K562 (cell line): ENCODE measurements around the gene HMGB2. TPM values are rescaled to one million over a fixed set of nuclear protein-coding genes. Genes with fewer than 3 reads are reported as not detected.
A peak's percentile ranks its signal among the peaks of the same experiment; 100 is the strongest.

Experiments
- ATF4 ChIP-seq: fragments of 450-650 bp; formaldehyde crosslinking; IDR thresholded peaks from 2 replicates; pipeline ENCODE4 v1.4.0; 2022; ENCODE audit warnings: mild to moderate bottlenecking, moderate library complexity
- CUX1 ChIP-seq: fragments of 200-800 bp; sonication (Bioruptor generic); IDR thresholded peaks from 2 replicates; pipeline ENCODE4 v1.6.1; 2016; ENCODE audit warnings: missing genetic modification characterization, missing compliant biosample characterization
- ELF1 ChIP-seq: fragments of 200-800 bp; sonication (Bioruptor generic); IDR thresholded peaks from 2 replicates; pipeline ENCODE4 v1.6.1; 2016; ENCODE audit warnings: missing genetic modification characterization, missing compliant biosample characterization
- GATAD2B ChIP-seq: fragments of 450-650 bp; IDR thresholded peaks from 2 replicates; pipeline ENCODE4 v1.6.1; 2017; ENCODE audit warnings: mild to moderate bottlenecking, borderline replicate concordance
- HLTF ChIP-seq: fragments of 450-650 bp; IDR thresholded peaks from 2 replicates; pipeline ENCODE4 v1.6.1; 2016
- HNRNPLL ChIP-seq: fragments of 200-400 bp; formaldehyde crosslinking; IDR thresholded peaks from 2 replicates; pipeline ENCODE4 v1.6.1; 2017; ENCODE audit warnings: low read length, low read depth, mild to moderate bottlenecking; ENCODE audit not compliant: poor library complexity, severe bottlenecking
- ID3 ChIP-seq, 2 experiments: fragments of 250-450 bp in 1 of 2; fragments of 450-650 bp in 1 of 2; sonication (Bioruptor Pico) in 1 of 2; IDR thresholded peaks; 2 replicates each; pipeline versions ENCODE4 v1.6.1 to v1.8.0; 2016 to 2021; ENCODE audit warnings: mild to moderate bottlenecking in 2 of 2, moderate library complexity in 2 of 2, missing compliant biosample characterization in 1 of 2, missing genetic modification characterization in 1 of 2
- MAX ChIP-seq: sonication (generic); formaldehyde crosslinking; IDR thresholded peaks from 2 replicates; pipeline ENCODE4 v1.9.0; 2022; ENCODE audit warnings: mild to moderate bottlenecking, missing genetic modification reagents
- MTA1 ChIP-seq: fragments of 450-650 bp; IDR thresholded peaks from 2 replicates; pipeline ENCODE4 v1.6.1; 2017; ENCODE audit warnings: borderline replicate concordance
- PTBP1 ChIP-seq: fragments of 200-400 bp; formaldehyde crosslinking; IDR thresholded peaks from 2 replicates; pipeline ENCODE4 v1.6.1; 2017; ENCODE audit warnings: low read depth, low read length
- RFX7 ChIP-seq: fragments of 250-450 bp; sonication (Bioruptor Pico); IDR thresholded peaks from 2 replicates; pipeline ENCODE4 v1.5.1; 2021; ENCODE audit warnings: mild to moderate bottlenecking
- SAP30 ChIP-seq: fragments of 200-600 bp; sonication (generic); IDR thresholded peaks from 2 replicates; pipeline ENCODE4 v1.6.1; 2012; ENCODE audit warnings: borderline replicate concordance, low read depth, mild to moderate bottlenecking, moderate library complexity, low read length, control low read depth, inconsistent platforms; ENCODE audit not compliant: insufficient read depth, poor library complexity, severe bottlenecking
- SIRT6 ChIP-seq: IDR thresholded peaks from one replicate; pipeline ENCODE4 v1.6.1; 2012; ENCODE audit warnings: low read depth, mild to moderate bottlenecking, control low read depth, inconsistent platforms, low read length, moderate library complexity
- SMAD2 ChIP-seq: fragments of 150-350 bp; IDR thresholded peaks from 2 replicates; pipeline ENCODE4 v1.6.1; 2014; ENCODE audit warnings: low read depth, mild to moderate bottlenecking, low read length
- SRSF1 ChIP-seq: fragments of 200-400 bp; formaldehyde crosslinking; IDR thresholded peaks from 2 replicates; pipeline ENCODE4 v1.6.1; 2017; ENCODE audit warnings: mild to moderate bottlenecking, low read depth, low read length, moderate library complexity
- ZBTB7A ChIP-seq: IDR thresholded peaks from 2 replicates; pipeline ENCODE4 v1.6.1; 2011; ENCODE audit warnings: low read depth, mild to moderate bottlenecking, low read length, moderate library complexity, borderline replicate concordance; ENCODE audit not compliant: control insufficient read depth
- ZFP1 ChIP-seq: fragments of 450-650 bp; formaldehyde crosslinking; IDR thresholded peaks from 2 replicates; pipeline ENCODE4 v1.4.0; 2020; ENCODE audit warnings: mild to moderate bottlenecking, mixed read lengths
- ZNF12 ChIP-seq: sonication (generic); formaldehyde crosslinking; IDR thresholded peaks from 2 replicates; pipeline ENCODE4 v1.4.0; 2020; ENCODE audit warnings: mild to moderate bottlenecking, missing genetic modification reagents
- polyA plus RNA-seq, 8 experiments: library from polyadenylated mRNA; depleted of rRNA in 4 of 8; stranded (reverse) in 5 of 8; unstranded in 3 of 8; fragments of >200 nt; fragmentation: Nextera tagmentation in 2 of 8; fragmentation: Illumina TruSeq in 1 of 8; extraction: Ambion mirVana in 2 of 8; extraction: Trizol in 1 of 8; gene quantifications; 2 replicates each; pipeline versions ENCODE4 v1.2.1 to v1.2.3, GENCODE V29; 2011 to 2014; ENCODE audit warnings: inconsistent platforms in 1 of 8, missing spikeins in 1 of 8
- total RNA-seq, 7 experiments: library from RNA; depleted of rRNA in 6 of 7; stranded (reverse); fragments of >200 nt in 6 of 7; fragmentation: Illumina TruSeq in 2 of 7; extraction: Trizol in 2 of 7; gene quantifications; 2 replicates each; pipeline versions ENCODE4 v1.2.1 to v1.2.3, GENCODE V29; 2011 to 2021; ENCODE audit warnings: low replicate concordance in 1 of 7

The HMGB2 gene
- total and polyA plus RNA-seq, 9 of the 15 experiments (the other 6 are each of a cell fraction or from before 2014, with no cell fraction given) = 309 to 822 (median 626) TPM

GRCh38 chr4:173371292-173372192 lies 37.4 kb upstream of the HMGB2 start (continued):
- TF ChIP-seq CUX1 (CRISPR knock-in tag) (no peak), SRSF1 (0 out of 2 replicates have a peak, but pooled peaks have one; percentile 38), ID3 (CRISPR knock-in tag; IDR thresholded peaks at IDR 0.05) (no peak), ID3 (tag; IDR thresholded peaks at IDR 0.05) (no peak), SMAD2 (no peak), ATF4 (CRISPR knock-in tag) (no peak), SIRT6 (no peak), ZBTB7A (0 out of 2 replicates have a peak, but pooled peaks have one; percentile 4), MAX (no peak), RFX7 (no peak), ELF1 (tag) (no peak), HNRNPLL (peak; percentile 86), HLTF (no peak), ZFP1 (CRISPR knock-in tag) (no peak), GATAD2B (peak; percentile 55; the same call in 1 of the 2 replicates), ZNF12 (CRISPR knock-in tag) (no peak), MTA1 (no peak), PTBP1 (no peak), SAP30 (peak; percentile 15)
